Ishikawa (cell line): Measurements from ENCODE around the gene ORM2.

Source experiments
- CEBPB ChIP-seq: IDR thresholded peaks from 2 replicates; pipeline ENCODE4 v1.6.1; 2012
- CREB1 ChIP-seq: IDR thresholded peaks from 2 replicates; pipeline ENCODE4 v1.6.1; 2012; ENCODE audit warnings: low read depth
- EGR1 ChIP-seq: IDR thresholded peaks from 2 replicates; pipeline ENCODE4 v1.6.1; 2012
- EP300 ChIP-seq: IDR thresholded peaks from 2 replicates; pipeline ENCODE4 v1.6.1; 2012; ENCODE audit warnings: borderline replicate concordance
- FOXM1 ChIP-seq: IDR thresholded peaks from 2 replicates; pipeline ENCODE4 v1.6.1; 2012; ENCODE audit warnings: low read depth, borderline replicate concordance
- MAX ChIP-seq: IDR thresholded peaks from 2 replicates; pipeline ENCODE4 v1.6.1; 2012
- RAD21 ChIP-seq: IDR thresholded peaks from 2 replicates; pipeline ENCODE4 v1.6.1; 2012; ENCODE audit warnings: low read depth
- REST ChIP-seq: IDR thresholded peaks from 2 replicates; pipeline ENCODE4 v1.6.1; 2012; ENCODE audit warnings: low read depth, mild to moderate bottlenecking
- TAF1 ChIP-seq: IDR thresholded peaks from 2 replicates; pipeline ENCODE4 v1.6.1; 2012; ENCODE audit warnings: low read depth, mild to moderate bottlenecking
- TCF12 ChIP-seq: IDR thresholded peaks from 2 replicates; pipeline ENCODE4 v1.6.1; 2012; ENCODE audit warnings: low read depth
- YY1 ChIP-seq: IDR thresholded peaks from 2 replicates; pipeline ENCODE4 v1.6.1; 2012; ENCODE audit warnings: low read depth
- ZBTB7A ChIP-seq: IDR thresholded peaks from 2 replicates; pipeline ENCODE4 v1.6.1; 2012; ENCODE audit warnings: low read depth

DNA sequence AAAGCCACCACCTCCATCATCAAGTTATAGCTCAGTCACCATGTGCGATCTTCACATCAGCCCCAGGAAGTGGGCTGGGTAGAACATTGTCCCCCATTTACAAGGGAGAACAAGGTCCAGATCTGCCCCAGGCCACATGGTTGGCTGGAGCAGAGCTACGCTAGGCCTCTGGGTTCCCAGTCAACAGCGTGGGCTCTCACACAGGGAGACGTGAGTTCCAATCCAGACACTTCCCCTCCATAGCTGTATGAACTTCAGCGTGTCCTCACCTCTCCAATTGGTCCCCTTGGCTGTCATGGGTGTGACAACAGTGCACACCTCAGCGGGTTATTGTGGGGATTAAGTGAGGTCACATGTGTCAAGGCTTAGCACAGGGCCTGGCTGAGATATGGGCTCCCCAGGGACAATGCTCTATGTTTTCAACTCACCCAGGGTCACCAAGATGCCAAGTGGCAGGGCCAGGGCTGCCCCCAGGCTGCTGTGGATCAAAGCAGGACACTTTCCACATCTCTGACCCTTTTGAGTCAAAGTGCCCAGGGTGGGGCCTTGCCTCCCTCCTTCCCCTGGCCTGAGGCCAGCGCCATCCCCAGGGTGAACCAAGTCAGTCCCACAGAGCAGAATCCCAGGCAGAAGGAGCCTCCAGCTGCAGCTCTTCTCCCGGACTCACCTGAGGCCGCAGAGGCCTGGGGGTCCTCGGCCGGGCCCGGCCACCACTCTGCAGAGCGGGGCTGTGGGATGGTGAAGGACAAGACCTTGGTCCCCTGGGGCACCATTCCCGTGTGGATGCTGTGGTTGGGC lies 38.3 kb downstream of the ORM2 start:
- TF ChIP-seq EGR1: no peak
- no peak for TF ChIP-seq CREB1
- TF ChIP-seq YY1: no peak
- TF ChIP-seq RAD21: no peak
- no peak for TF ChIP-seq TAF1
- no peak for TF ChIP-seq TCF12
- TF ChIP-seq EP300: no peak
- TF ChIP-seq MAX: no peak
- TF ChIP-seq CEBPB: no peak
- no peak for TF ChIP-seq FOXM1
- no peak for TF ChIP-seq ZBTB7A
- TF ChIP-seq REST: no peak
